HG02623 (cell line): Measurements from ENCODE around the gene COMMD1.
"Not testable (repeated sequence)": the region's sequence is repeated elsewhere in the genome, so short reads cannot be mapped to it uniquely, and the experiment has no call there.

Experiments
- ATAC-seq: cut with Tn5 transposase; IDR thresholded peaks from one replicate; pipeline ENCODE4 v1.9.1; 2021; ENCODE audit warnings: moderate library complexity; ENCODE audit not compliant: unreplicated experiment

Gene COMMD1

GRCh38 chr2:61922714-61923113 is 17.2 kb downstream of the COMMD1 start:
- ATAC-seq: no peak

DNA sequence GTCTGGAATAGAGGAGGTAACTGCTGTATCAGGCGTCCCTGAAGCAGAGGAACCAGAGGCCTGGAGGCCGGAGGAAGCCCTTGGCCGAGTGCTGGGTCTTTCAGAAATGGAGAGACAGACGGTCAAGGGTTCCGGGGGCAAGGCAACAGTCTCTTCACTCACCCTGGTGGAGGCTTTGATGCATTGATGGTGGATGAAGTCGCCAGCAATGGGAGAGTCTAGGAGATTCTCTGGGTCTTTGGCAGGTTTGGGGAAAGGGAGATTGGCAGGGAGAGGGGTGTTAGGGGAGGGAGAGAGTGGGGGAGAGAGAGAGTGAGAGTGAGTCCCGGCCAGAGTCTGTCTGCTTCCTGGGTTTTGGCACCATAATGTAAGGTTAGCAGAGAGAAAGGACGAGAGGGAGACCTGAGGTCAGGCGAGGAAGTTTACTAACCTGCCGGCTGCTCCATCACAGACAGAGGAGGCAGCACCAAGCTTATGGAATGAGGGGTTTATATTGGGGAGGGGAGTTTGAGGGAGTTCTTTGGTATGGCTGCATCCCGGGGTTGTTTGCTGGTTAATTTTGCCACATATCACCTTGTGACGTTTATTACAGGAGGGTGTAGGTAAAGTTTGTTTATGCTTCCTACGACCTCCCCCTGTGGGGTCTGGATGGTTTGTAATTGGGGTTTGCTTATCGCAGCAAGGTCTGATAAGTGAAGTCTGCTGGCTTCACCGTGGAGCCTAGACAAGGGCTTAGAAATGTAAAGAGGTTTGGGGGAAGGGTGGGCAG is 19.6 kb downstream of the COMMD1 start:
- ATAC-seq: no peak

DNA sequence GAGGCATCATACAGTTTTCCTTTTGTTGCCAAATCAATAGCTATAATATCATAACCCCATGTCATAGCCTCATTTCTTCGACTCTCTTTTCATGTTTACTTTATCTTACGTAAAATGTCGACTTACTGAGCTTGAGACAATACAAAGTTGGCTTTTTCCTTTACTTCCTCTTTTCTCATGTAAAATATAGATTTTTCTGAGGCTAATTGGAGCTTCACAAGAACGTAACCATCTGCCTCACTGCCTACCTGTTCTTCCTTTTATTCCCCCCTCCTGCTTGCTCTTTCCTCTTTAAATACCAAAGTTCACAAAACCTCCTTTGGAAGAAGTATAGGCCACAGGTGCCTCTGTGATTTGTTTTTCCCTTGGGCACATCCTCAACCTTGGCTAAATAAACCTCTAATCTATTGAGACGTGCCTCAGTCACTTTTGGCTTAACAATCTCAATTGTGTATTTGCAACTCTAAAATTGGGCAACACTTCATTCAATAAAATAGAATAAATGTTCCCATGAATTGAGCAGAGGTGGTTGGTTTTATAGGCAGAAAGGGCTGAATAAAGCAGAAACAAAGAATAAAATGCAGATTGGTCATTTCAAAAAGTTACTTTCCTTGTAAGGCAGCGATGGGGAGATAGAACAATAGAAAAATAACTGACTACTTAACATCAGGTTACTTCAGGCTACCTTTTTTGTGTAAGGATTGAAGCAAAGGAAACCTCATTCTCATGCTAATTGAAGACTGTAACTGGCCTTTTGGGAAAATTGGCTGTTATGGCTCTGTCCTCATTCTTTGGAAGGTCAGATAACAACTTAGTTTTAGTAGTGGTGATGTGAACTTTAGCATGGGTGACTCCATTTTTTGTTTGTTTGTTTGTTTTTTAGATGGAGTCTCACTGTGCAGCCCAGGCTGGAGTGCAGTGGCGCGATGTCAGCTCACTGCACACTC is 21.3 kb downstream of the COMMD1 start:
- no peak for ATAC-seq

- ATAC-seq: no peak
Observed at GRCh38 chr2:61928826-61929461, 23.5 kb downstream of the COMMD1 start.

GRCh38 chr2:61937098-61937497 is 31.6 kb downstream of the COMMD1 start:
- ATAC-seq: no peak

DNA sequence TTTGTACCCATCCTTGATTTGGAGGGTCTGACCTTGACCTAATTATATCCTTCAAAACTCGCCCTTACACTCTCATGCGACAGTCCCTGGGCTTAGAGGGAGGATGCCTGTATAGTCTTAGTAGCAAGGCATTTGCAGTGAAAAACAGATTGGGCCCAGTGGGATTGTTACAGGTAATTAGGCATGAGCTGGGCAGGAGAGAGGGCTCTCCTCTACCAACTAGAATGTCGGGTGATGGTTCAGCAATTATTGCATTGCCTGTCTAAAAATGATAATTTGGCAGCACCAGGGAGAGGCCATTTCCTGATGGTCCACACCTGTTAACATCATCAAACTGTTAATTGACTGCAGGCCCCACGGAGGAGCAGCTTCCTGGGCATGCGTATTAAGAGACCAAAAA is 32.4 kb downstream of the COMMD1 start:
- no peak for ATAC-seq

DNA sequence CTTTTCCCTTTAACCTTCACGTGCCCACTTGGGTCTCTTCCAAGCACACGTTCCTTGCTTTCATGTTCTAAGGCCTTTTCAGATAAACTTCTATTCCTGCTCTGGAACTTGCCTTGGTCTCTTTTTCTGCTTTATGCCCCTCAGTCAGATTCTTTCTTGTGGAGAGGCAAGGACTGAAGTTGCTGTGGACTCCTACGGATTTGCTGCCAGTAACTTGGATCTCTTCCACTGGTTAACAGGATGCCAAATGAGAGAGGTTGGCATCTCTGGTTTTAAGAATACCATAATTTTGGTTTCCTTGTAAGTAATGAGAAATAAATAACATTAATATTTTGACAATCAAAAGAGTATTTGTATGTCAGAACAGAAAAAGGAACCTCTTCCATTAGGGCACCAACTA is 33.0 kb downstream of the COMMD1 start:
- no peak for ATAC-seq

- no peak for ATAC-seq
Observed at GRCh38 chr2:61943251-61943650, 37.8 kb downstream of the COMMD1 start.

DNA sequence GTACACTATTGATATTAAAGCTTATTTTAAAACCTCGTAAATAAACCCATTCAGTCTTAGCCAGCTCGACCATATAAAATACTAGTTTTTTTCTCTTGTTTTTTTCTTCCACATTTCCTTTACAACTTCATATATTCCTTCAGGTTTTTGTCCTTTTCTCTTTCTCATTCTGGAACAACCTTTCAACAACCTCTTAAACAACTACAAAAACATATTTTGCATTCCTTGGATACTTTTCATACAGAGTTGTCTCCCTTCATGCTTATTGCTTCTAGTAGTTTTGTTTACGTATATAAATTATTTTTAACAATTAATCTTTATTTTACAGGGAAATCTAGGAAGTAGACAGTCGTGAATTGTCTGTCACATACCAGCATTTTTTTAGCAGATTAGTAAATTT is 41.2 kb downstream of the COMMD1 start:
- no peak for ATAC-seq

GRCh38 chr2:61948661-61949457 is 43.4 kb downstream of the COMMD1 start:
- no peak for ATAC-seq

DNA sequence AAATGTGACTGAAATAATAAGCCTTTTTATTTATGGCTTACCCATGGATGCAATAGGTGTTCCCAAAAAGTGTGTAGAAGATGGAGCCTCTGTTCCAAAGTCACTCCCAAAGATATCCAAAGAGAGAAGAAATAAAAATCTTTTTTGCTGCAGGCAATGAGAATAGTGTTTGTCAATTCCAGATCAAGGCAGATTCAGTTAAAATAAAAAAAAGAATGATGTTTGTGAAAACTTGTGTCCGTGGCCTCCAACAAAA is 43.9 kb downstream of the COMMD1 start:
- no peak for ATAC-seq

DNA sequence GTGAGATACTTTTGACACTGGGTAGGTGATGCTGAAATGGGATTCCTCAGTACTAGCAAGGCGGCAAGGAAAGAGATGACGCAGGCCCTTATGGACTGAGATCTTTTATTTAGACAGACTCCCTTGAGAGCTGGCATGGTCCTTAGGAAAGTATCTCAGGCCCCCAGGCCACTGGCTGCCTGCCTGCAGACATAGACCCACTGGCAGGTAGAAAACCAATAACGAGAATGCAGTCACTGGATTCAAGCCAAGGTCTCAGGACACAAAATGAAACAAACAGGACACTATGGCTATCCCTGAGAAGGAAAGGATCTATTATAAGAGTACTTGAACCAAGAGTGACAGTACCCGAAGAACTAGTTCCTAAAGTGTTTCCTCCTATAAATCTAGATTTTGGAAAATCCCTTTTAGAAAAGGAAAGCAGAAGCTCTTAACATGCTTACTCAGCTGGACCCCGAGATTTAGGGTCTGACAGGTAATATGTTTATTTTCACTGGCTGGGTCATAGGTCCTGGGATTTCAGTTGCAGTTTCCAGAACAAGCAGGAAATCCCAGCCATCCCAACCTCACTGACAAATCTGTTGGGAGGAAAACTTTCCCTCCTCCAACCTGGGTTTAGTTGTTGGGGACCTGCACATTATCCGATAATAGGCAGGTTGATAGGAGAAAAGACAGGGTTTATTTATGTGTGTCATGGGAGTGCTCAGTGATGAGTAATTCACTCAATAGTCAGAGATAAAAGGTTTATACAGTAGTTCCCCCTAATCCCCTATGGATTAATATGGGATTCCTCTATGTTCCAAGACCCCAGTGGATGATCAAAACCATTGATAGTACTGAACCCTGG is 44.5 kb downstream of the COMMD1 start:
- ATAC-seq: no peak

DNA sequence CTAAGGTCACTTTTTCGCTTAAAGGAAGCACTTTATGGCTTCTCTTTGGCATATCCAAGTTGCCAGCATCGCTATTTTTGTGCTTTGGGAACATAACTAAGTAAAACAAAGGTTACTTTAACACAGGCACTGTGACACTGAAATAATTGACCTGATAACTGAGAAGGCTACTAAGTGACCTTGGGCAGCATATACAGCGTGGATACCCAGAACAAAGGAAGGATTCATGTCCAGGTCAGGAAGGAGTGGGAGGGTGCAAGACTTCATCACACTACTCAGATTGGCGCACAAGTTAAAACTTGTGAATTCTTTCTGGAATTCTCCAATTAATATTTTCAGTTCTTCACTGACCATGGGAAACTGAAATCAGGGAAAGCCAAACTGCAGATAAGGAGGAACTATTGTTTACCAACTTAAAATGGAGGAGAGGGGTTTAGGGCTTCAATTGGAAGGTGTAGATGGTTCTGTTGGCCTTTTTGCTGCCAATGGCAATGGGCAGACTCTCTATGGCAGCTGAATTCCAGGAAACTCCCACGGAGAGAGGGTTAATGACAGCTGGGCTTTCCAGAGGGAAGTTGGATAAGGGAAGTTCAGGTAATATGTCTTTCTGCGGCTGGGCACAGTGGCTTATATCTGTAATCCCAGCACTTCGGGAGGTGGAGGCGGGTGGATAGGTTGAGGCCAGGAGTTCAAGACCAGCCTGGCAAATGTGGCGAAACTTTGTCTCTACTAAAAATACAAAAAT is 45.3 kb downstream of the COMMD1 start:
- ATAC-seq: no peak

DNA sequence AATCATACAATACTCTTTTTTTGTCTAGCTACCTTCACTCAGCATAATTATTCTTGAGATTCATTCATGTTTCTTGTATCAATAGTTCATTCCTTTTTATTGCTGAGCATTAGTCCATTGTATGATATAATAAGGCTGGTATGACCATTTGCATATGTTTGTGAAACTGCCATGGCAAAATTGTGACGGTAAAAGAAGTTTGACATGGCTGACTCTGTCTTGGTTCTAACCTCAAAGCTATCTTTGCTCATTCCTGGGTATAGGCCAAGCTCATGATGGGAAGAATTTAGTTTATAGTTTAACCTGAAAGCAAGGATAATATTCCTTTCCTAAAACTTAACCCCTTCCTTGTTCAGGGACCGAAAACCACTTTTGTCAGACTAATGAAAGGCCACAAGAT is 46.4 kb downstream of the COMMD1 start:
- no peak for ATAC-seq

DNA sequence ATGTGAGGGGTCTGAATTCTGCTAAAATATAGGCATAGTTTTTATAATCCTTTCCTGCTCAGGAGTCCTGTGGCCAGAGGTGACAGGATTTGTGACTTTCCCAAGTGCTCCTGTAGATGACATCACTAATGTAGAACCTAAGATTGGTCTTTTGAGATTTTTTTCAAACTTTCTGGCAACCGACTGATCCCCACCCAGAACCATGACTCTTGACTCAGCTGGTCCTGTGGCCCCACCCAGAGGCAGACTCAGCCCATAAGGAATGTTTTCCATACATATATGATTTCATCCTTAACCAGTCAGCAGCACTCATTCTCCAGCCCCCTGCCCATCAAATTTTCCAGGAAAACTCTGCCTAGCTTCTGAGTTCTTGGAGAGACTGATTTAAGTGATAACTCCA is 46.8 kb downstream of the COMMD1 start:
- ATAC-seq: no peak

- ATAC-seq: not testable (repeated sequence)
Observed at GRCh38 chr2:61954856-61955255, 49.4 kb downstream of the COMMD1 start.

- ATAC-seq: no peak
Observed at GRCh38 chr2:61959381-61960293, 54.2 kb downstream of the COMMD1 start.

GRCh38 chr2:61961231-61961901 is 55.9 kb downstream of the COMMD1 start:
- no peak for ATAC-seq
